D721Med (cell line): ENCODE results near the gene MRPL18.
"Not testable (repeated sequence)": the region's sequence is repeated elsewhere in the genome, so short reads cannot be mapped to it uniquely, and the experiment has no call there.

ENCODE experiments used
- DNase-seq: peaks from one replicate; pipeline ENCODE4 v3.0.0; 2011; ENCODE audit warnings: low spot score; ENCODE audit not compliant: insufficient read length
- FAIRE-seq: peaks from 2 replicates; lab custom pipeline; 2011; peaks lifted over from hg19 to GRCh38; lab: Jason Lieb, UNC
- CTCF ChIP-seq: IDR thresholded peaks from 2 replicates; pipeline ENCODE4 v1.5.1; 2012; ENCODE audit warnings: mild to moderate bottlenecking, control low read depth; ENCODE audit not compliant: insufficient read depth; ENCODE audit errors: missing control alignments

MRPL18 gene

GRCh38 chr6:159790149-159790955 lies at the start of gene MRPL18:
Gene MRPL18, plus strand, starts transcription at chr6:159790467. Its CDS starts 121 bp downstream, at chr6:159790588.
- peak; percentile 37 for DNase-seq
- TF ChIP-seq CTCF = no peak
- no peak for FAIRE-seq

DNA sequence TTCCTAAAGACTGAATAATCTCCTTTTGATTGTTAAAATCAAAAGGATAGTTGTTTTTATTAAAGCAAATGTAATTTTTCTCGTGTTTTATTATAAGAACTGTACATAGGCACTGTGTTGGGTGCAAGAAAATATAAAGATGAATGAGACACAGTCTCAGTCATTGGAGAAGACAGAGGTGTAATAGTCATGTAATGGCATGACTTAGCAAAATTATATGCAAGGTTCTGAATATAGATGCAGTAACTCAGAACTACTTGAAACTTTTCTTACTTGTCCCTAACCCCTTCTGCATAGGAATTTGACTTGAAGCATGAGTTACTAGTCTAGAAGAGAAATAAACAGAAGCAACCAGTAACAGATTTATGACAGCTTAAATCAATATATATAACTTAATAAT lies 48.1 kb upstream of the MRPL18 start:
- FAIRE-seq = peak; percentile 35
- DNase-seq = no peak
- no peak for TF ChIP-seq CTCF

GRCh38 chr6:159745081-159745480 lies 45.2 kb upstream of the MRPL18 start:
- DNase-seq = no peak
- FAIRE-seq = no peak
- TF ChIP-seq CTCF = no peak

DNA sequence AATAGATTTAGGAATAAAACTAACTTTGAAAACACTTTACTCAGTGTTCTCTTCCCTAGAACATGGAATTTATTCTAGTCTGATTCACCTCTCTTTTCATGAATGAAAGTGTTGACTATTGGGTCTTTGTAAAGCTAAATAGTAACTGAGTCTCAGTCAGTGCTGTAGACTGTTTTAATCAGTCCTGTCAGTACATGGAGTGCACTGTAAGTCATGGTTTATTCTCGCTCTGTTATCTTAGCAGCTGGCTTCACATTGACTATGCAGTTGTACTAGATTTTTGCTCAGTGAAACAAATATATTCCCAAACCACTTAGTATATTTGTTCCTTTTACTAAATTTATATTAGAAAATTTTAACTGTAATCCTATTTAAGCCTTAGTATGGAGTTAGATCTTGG lies 43.5 kb upstream of the MRPL18 start:
- FAIRE-seq (no peak), DNase-seq (no peak)
- TF ChIP-seq CTCF = no peak

GRCh38 chr6:159748127-159748526 lies 42.1 kb upstream of the MRPL18 start:
- not testable (repeated sequence) for DNase-seq
- FAIRE-seq = peak; percentile 46

GRCh38 chr6:159751448-159751847 lies 38.8 kb upstream of the MRPL18 start:
- DNase-seq (no peak), FAIRE-seq (no peak)
- no peak for TF ChIP-seq CTCF

GRCh38 chr6:159753081-159753872 lies 37.0 kb upstream of the MRPL18 start:
- TF ChIP-seq CTCF = no peak
- DNase-seq (no peak), FAIRE-seq (no peak)
